ENCODE measurements around the gene SNAPIN.

The SNAPIN gene

DNA sequence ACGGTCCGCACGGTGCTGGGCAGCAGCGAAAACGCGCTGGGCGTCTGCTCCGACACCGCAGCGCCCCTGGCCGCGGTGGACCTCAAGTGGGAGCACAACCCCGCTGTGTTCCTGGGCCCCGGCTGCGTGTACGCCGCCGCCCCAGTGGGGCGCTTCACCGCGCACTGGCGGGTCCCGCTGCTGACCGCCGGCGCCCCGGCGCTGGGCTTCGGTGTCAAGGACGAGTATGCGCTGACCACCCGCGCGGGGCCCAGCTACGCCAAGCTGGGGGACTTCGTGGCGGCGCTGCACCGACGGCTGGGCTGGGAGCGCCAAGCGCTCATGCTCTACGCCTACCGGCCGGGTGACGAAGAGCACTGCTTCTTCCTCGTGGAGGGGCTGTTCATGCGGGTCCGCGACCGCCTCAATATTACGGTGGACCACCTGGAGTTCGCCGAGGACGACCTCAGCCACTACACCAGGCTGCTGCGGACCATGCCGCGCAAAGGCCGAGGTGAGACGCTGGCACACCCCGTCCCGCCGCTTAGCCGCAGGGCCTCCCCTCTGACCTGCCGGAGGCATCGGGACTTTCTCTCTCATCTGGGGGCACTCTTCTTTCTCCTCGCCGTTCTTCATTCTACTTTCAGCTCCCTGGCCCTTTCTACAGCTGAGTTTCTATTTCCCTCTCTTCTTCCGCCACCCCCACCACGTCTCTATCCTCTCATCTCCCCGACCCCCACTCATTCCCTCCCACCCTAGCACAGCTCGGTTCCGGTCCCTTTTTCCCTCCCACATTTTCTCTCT is 21.0 kb downstream of the SNAPIN start:
- no peak for DNase-seq

DNA sequence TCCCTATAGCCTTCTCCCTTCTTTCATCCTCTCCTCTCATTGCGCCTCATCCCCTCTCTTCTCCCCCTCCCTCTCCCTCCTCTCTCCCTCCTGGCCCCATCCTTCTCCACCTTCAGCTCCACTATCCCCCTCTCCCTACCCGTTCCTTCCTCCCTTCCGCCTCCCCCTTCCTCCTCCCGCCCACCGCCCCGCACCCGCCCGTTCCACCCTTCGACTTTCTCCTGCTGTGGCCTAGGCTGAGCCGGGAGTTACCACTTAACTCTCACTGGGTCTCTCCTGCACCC is 21.6 kb downstream of the SNAPIN start:
- DNase-seq: no peak

DNA sequence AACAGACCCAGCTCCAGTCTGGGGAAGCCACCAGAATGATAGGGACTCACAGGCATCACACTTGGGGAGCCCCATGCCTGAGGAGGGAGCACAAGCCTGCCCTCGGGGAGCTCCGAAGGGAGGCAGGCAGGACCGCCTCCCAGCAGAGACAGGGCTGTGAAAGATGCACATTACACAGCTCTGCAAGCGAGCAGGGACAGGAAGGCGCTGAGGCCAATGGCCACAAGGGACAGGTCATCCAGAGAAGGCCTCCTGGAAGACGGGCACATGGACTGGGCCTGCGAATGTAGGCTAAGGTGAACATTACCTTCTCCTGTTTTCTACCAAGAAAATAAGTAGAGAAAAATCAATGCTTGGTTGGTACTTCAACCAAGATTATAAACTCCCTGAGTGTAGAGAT is 24.2 kb downstream of the SNAPIN start:
- no peak for DNase-seq

DNA sequence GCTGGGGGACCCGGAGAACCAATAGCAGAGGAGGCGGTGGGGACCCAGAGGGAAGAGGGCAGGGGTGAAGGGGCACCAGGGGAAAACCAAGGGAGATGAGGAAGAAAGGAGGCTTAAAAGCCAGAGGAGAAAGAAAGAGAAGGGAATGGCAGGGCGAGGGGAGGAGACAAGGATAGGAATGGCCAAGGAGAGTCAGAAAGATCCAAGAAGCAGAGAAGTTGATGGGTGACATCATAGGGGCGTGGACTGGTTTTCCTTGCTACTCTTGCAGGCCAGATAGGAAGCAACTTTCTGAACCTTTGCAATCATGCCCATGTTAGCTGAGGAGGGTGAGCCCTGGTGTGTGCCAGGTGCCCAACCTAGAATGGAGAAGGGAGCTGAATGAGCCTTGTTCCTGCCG is 25.4 kb downstream of the SNAPIN start:
- no peak for DNase-seq

DNA sequence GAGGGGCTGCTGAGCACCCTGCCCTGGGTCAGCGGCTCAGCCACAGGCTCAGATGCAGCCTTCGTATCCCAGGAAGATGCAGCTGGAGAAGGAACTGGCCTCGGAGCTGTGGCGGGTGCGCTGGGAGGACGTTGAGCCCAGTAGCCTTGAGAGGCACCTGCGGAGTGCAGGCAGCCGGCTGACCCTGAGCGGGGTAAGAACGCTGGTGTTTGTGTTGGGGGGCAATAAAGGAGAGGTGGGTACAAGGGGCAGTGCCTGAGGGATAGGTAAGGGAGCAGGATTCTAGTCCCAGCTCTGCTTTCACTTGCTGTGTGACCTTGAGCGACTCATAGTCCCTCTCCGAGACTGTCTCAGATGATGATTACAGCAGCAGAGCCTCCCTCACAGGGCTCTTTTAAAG is 26.4 kb downstream of the SNAPIN start:
- no peak for DNase-seq

DNA sequence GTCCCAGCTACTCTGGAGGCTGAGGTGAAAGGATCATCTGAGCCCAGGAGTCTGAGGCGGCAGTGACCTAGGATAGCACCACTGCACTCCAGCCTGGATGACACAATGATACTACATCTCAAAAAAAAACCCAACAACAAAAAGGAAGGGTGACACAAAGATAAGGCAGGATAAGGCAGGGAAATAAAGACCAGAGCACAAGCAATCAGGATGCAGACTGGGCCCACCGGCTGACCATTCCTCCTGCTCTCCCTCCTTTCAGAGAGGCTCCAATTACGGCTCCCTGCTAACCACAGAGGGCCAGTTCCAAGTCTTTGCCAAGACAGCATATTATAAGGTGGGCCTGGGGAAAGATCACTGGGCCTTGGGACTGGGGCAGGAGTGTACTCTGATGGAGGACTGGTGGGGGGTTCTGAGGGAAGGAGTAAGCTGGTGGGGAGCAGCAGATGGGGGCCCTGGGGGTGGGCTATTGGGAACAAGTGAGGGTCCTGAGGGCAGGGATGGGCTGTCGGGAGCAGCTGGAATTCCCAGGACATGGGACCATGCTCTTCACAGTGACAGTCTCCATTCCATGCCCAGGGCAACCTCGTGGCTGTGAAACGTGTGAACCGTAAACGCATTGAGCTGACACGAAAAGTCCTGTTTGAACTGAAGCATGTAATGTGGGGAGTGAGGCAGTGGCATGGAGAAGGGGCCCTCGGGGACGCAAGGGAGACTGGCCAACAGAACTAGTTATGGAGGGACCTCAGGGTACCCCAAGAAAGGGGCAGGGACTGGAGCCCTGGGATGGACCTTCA is 27.2 kb downstream of the SNAPIN start:
- no peak for DNase-seq

DNA sequence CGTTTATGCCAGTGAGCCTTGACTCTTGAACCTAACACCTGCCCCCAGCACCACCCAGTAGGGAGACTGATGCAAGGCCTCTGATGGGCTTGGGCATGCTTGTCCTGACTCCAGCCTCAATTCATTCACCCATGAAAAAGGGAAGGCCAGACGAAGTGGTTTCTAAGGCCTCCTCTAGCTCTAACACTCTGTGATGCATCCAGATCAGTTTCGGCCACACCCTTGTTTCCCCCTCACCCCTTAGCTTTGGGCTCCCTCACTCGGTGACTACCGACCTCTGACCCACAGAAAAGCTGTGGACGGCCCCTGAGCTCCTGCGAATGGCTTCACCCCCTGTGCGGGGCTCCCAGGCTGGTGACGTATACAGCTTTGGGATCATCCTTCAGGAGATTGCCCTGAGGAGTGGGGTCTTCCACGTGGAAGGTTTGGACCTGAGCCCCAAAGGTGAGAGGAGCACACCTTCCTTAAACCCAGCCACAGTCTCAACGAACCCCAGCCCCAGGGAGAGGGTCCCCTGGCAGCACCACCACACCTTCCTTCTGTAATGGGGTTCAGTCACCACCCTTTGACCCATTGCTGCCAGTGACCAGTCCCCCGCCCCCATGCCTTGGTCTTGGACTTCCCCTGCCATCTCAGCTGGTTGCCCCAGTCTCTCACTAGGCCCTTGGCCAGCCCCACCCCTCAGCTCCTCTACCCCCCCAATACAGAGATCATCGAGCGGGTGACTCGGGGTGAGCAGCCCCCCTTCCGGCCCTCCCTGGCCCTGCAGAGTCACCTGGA is 29.0 kb downstream of the SNAPIN start:
- DNase-seq: no peak

- no peak for DNase-seq
Measured at GRCh38 chr1:153688276-153688675, 29.8 kb downstream of the SNAPIN start.

DNA sequence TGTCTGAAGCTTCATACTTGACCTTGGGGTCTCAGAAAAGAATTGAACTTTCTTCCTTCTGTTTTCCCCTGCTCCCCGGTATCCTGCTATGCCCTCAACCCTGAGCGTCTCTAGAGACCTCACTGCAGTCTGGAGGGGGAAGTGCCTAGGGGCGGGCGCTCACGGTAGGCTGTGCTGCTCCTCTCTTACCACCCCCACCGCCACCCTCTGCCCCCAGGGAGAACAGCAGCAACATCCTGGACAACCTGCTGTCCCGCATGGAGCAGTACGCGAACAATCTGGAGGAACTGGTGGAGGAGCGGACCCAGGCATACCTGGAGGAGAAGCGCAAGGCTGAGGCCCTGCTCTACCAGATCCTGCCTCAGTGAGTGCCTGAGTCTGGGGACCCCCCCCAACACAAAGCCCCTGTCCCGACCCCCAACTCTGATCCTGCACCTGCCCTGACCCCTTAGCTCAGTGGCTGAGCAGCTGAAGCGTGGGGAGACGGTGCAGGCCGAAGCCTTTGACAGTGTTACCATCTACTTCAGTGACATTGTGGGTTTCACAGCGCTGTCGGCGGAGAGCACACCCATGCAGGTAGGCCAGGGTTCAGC is 30.3 kb downstream of the SNAPIN start:
- no peak for DNase-seq

DNA sequence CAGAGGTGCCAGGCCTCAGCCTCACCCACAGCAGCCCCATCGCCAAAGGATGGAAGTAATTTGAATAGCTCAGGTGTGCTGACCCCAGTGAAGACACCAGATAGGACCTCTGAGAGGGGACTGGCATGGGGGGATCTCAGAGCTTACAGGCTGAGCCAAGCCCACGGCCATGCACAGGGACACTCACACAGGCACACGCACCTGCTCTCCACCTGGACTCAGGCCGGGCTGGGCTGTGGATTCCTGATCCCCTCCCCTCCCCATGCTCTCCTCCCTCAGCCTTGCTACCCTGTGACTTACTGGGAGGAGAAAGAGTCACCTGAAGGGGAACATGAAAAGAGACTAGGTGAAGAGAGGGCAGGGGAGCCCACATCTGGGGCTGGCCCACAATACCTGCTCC is 35.0 kb downstream of the SNAPIN start:
- no peak for DNase-seq

- no peak for DNase-seq
Measured at GRCh38 chr1:153696741-153697140, 38.2 kb downstream of the SNAPIN start.

- DNase-seq: peak; percentile 34
Measured at GRCh38 chr1:153697191-153698019, 38.9 kb downstream of the SNAPIN start.

DNA sequence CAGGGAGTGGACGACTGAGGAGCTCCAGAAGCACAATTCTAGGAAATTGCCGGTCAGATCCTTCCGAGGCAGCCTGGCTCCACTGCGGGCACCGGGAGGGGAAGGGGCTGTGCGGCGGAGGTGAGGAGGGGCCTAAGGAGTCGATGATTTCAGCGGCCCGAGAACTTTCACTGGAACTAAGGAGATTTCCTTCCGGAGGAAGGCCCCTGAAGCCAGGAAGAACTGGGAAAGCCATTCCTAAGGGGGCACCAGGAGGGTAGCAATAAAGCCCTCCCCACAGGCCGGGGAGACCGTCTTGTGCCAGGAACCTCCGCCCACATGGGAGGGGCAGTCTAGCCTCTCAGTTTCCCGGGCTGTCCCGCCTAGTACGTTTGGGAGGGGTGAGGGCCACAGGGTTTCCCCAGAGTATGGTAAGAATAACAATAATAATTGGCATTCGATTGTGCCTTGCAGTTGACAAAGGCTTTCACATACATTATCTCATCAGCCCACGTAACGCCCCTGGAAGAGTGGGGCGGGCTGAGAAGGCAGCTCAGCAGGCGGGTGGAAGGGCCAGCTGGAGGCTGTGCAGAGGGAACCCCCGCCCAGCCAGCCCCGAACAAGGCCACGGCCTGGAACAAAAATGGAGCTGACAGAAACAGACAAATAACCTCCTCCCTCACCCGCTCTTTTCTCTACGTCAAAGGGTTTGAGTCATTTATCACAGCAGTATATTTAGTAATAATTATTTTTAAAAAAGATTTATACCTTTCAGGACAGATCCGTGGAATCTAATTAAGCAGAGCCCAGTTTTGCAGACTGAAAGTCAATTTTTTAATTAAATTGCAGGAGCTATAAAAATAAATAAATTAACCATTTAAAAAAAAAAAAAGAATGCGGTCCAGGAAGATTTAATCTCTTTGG is 39.8 kb downstream of the SNAPIN start:
- peak; percentile 14 for DNase-seq

DNA sequence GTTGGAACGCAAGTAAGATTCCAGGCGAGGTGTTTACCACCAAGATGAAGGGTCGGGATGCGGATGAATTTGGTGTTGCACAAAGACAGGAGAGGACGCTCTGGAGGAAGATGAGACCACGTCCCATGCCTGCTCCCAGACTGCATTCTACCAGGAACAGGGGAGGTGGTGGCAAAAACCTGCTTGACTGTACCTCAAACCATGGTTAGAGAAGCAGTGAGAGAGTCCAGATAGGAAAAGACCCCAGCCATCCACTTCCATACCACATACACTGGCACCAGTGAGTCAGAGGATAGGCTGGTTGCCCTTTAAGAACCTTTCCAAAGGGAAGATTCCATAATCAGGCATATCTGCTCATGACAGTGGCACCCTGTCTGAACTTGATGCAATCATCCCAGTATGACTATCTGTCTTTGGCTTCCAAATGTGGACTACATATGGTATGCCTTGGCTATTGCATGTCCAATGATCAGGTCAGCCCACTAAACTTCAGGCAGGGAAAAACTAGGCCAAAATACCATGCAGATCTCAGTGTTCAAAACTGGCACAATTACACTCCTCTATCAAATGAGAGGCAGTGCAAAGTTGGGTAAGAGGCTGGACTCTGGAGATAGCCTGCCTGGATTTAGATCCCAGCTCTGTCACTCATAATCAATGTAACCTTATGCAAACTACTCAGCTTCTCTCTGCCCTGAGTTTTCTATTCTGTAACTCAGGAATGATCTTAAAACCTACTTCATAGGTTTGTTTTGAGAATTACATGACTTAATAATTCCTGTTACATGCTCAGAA is 40.6 kb downstream of the SNAPIN start:
- peak; percentile 40 for DNase-seq

- no peak for DNase-seq
Measured at GRCh38 chr1:153699768-153700167, 41.3 kb downstream of the SNAPIN start.

GRCh38 chr1:153705484-153705883 is 47.0 kb downstream of the SNAPIN start:
- DNase-seq: no peak

DNA sequence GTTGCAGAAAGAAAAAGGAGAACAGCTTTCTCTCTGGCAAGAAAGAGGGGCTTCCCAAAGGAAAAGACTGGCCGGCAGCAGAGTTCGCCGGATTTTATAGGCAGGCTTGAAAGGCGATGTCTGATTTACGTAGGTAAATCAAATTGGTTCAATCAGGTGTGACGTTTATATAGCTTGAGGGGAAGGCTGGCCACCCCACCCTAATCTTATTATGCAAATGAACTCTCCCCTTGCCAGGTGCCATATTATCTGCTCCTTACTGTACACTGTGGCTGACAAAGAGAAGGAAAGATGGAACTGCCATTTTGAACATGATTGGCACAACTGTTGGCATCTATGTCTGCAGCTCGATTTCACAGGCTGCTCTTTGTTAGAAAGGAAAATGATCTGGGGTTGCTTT is 52.5 kb downstream of the SNAPIN start:
- no peak for DNase-seq
